Urothelium cell line (cell line): ENCODE measurements around the gene CDON.

Experiments
- DNase-seq: peaks from one replicate; pipeline ENCODE4 v3.0.0; 2011; ENCODE audit warnings: low spot score, mixed read lengths
- FAIRE-seq: peaks from 2 replicates; lab custom pipeline; 2011; peaks lifted over from hg19 to GRCh38; lab: Jason Lieb, UNC

Gene CDON

GRCh38 chr11:125959511-125959910 is 103.2 kb downstream of the CDON start:
- no peak for DNase-seq
- FAIRE-seq = no peak

GRCh38 chr11:125958872-125959400 is 103.7 kb downstream of the CDON start:
- DNase-seq = no peak
- FAIRE-seq = no peak

GRCh38 chr11:125957618-125958332 is 104.9 kb downstream of the CDON start:
- FAIRE-seq (no peak), DNase-seq (no peak)

- FAIRE-seq = no peak
- DNase-seq = no peak
Measured at GRCh38 chr11:125956391-125957134, 106.1 kb downstream of the CDON start.

GRCh38 chr11:125955856-125956255 is 106.8 kb downstream of the CDON start:
- FAIRE-seq (no peak), DNase-seq (no peak)

- FAIRE-seq (no peak), DNase-seq (no peak)
Measured at GRCh38 chr11:125954945-125955640, 107.6 kb downstream of the CDON start.

GRCh38 chr11:125954123-125954944 is 108.3 kb downstream of the CDON start:
- no peak for FAIRE-seq
- DNase-seq = no peak

GRCh38 chr11:125953401-125953935 is 109.2 kb downstream of the CDON start:
- FAIRE-seq (no peak), DNase-seq (no peak)

GRCh38 chr11:125952973-125953372 is 109.7 kb downstream of the CDON start:
- no peak for FAIRE-seq

GRCh38 chr11:125952559-125952958 is 110.1 kb downstream of the CDON start:
- DNase-seq = no peak
- no peak for FAIRE-seq

More at GRCh38 chr11:125952973-125953372, 109.7 kb downstream of the CDON start:
- DNase-seq = no peak

- no peak for FAIRE-seq
- no peak for DNase-seq
Measured at GRCh38 chr11:125951731-125952130, 110.9 kb downstream of the CDON start.

- no peak for FAIRE-seq
Measured at GRCh38 chr11:125950696-125951651, 111.7 kb downstream of the CDON start.

GRCh38 chr11:125950178-125950490 is 112.5 kb downstream of the CDON start:
- DNase-seq (no peak), FAIRE-seq (no peak)

More at GRCh38 chr11:125950696-125951651, 111.7 kb downstream of the CDON start:
- DNase-seq = no peak

GRCh38 chr11:125949271-125950177 is 113.1 kb downstream of the CDON start:
- DNase-seq (no peak), FAIRE-seq (no peak)

GRCh38 chr11:125948278-125949051 is 114.2 kb downstream of the CDON start:
- FAIRE-seq = no peak
- no peak for DNase-seq

- no peak for DNase-seq
- FAIRE-seq = no peak
Measured at GRCh38 chr11:125947419-125948277, 115.0 kb downstream of the CDON start.
